Esophagus squamous epithelium (tissue), 5 donors: Measurements from ENCODE around the gene TESPA1. TPM values are rescaled to one million over a fixed set of nuclear protein-coding genes. Genes with fewer than 3 reads are reported as not detected.

Source experiments
- DNase-seq: peaks from one replicate; lab custom pipeline; 2025; lab: John Stamatoyannopoulos, UW
- H3K27ac ChIP-seq, 4 donors: fragments of 200-600 bp; sonication (generic); one replicate each; pipeline ENCODE4 v1.5.1; 2016 to 2019; ENCODE audit warnings: mild to moderate bottlenecking in 1 of 4
- H3K27me3 ChIP-seq, 4 donors: fragments of 200-600 bp; sonication (generic); 1 replicate in 3 of 4; 2 replicates in 1 of 4; pipeline versions ENCODE4 v1.5.1 to v1.6.0; 2017 to 2021; ENCODE audit warnings: antibody characterized with exemption in 1 of 4
- H3K36me3 ChIP-seq, 3 donors: fragments of 200-600 bp; sonication (generic); one replicate each; pipeline ENCODE4 v1.5.1; 2016 to 2019
- H3K4me1 ChIP-seq, 3 donors: fragments of 200-600 bp; sonication (generic); one replicate each; pipeline ENCODE4 v1.5.1; 2017 to 2019
- H3K4me3 ChIP-seq, 4 donors: fragments of 200-600 bp; sonication (generic); 1 replicate in 3 of 4; 2 replicates in 1 of 4; pipeline ENCODE4 v1.5.1; 2016 to 2019; ENCODE audit warnings: mild to moderate bottlenecking in 2 of 4, moderate library complexity in 1 of 4
- H3K9me3 ChIP-seq, 3 donors: fragments of 200-600 bp; sonication (generic); one replicate each; pipeline ENCODE4 v1.5.1; 2016 to 2019
- CTCF ChIP-seq, 6 experiments: fragments of 450-650 bp in 4 of 6; fragments of 200-600 bp in 2 of 6; sonication (generic) in 2 of 6; IDR thresholded peaks; one replicate each; pipeline ENCODE4 v1.5.1; 2016 to 2019; ENCODE audit warnings: antibody characterized with exemption in 6 of 6, mild to moderate bottlenecking in 4 of 6, moderate library complexity in 4 of 6
- POLR2A ChIP-seq, 4 donors: fragments of 450-650 bp; IDR thresholded peaks; one replicate each; pipeline ENCODE4 v1.6.1; 2017; ENCODE audit warnings: antibody characterized with exemption in 4 of 4, mild to moderate bottlenecking in 4 of 4, moderate library complexity in 3 of 4
- WGBS, 2 donors: methylation state at CpG; one replicate each; pipeline ENCODE4 v1.1.5; 2018; 5-methylcytosine and 5-hydroxymethylcytosine counted together
- intact Hi-C: fragments of 100-400 bp; cut with DNase I; formaldehyde crosslinking; loops from one replicate; pipeline ENCODE4 v1.15.0; 2022
- total RNA-seq, 4 donors: library from RNA; depleted of rRNA; stranded (reverse); fragments of >200 nt; gene quantifications; one replicate each; pipeline ENCODE4 v1.1.0, GENCODE V29; 2016
- donor health status: DM: yes; HTN: yes; CAD: no.

Gene TESPA1
- total RNA-seq, 4 donors from 2014 or later = 0.31 to 6.7 (median 2.0) TPM; not detected in 1

GRCh38 chr12:55001198-55001868, 16.8 kb upstream of the TESPA1 start:
- WGBS, 2 donors = 38 to 63% methylated on average over 4 of the region's 4 CpGs
- H3K9me3 ChIP-seq = no peaks in the 10 kb centered on the region

GRCh38 chr12:54998958-54999510, 14.5 kb upstream of the TESPA1 start:
- no peak for TF ChIP-seq POLR2A (IDR thresholded peaks at IDR 0.05)
- no peak for TF ChIP-seq CTCF (IDR thresholded peaks at IDR 0.05)
- no peaks in the 10 kb centered on the region for H3K4me1 ChIP-seq
- H3K9me3 ChIP-seq = no peaks in the 10 kb centered on the region
- WGBS, 2 donors = 58 to 67% methylated on average over 5 of the region's 5 CpGs
- DNase-seq = no peak
- H3K36me3 ChIP-seq = no peaks in the 10 kb centered on the region
- H3K4me3 ChIP-seq = no peak overlapping the region
- intact Hi-C loops = no loop called here
- no peaks in the 10 kb centered on the region for H3K27me3 ChIP-seq
- no peak overlapping the region for H3K27ac ChIP-seq

More at GRCh38 chr12:55001198-55001868, 16.8 kb upstream of the TESPA1 start:
- H3K4me3 ChIP-seq = no peak overlapping the region
- no peaks in the 10 kb centered on the region for H3K27me3 ChIP-seq
- TF ChIP-seq POLR2A (IDR thresholded peaks at IDR 0.05) = no peak
- TF ChIP-seq CTCF (IDR thresholded peaks at IDR 0.05) = no peak
- no peaks in the 10 kb centered on the region for H3K4me1 ChIP-seq
- H3K27ac ChIP-seq = no peak overlapping the region
- intact Hi-C loops = no loop called here
- no peaks in the 10 kb centered on the region for H3K36me3 ChIP-seq
- DNase-seq = no peak

- Histone ChIP-seq H3K27me3 (no peaks in the 10 kb centered on the region), H3K4me1 (no peaks in the 10 kb centered on the region), H3K9me3 (no peaks in the 10 kb centered on the region), H3K36me3 (no peaks in the 10 kb centered on the region), H3K4me3 (no peak overlapping the region), H3K27ac (no peak overlapping the region)
- no peak for DNase-seq
- intact Hi-C loops = no loop called here
- no peak for TF ChIP-seq POLR2A (IDR thresholded peaks at IDR 0.05)
- WGBS, 2 donors = 55 to 56% methylated on average over 4 of the region's 4 CpGs
Observed at GRCh38 chr12:54997929-54998522, 13.5 kb upstream of the TESPA1 start.

- Histone ChIP-seq H3K4me1 (no peaks in the 10 kb centered on the region), H3K36me3 (no peaks in the 10 kb centered on the region), H3K4me3 (no peak overlapping the region), H3K27me3 (no peaks in the 10 kb centered on the region), H3K9me3 (no peaks in the 10 kb centered on the region), H3K27ac (no peak overlapping the region)
- no peak for DNase-seq
- WGBS, 2 donors = 38 to 42% methylated on average over 3 to 5 of the region's 5 CpGs
- intact Hi-C loops = no loop called here
- no peak for TF ChIP-seq POLR2A (IDR thresholded peaks at IDR 0.05)
- TF ChIP-seq CTCF (IDR thresholded peaks at IDR 0.05) = no peak
Observed at GRCh38 chr12:54996205-54996604, 11.6 kb upstream of the TESPA1 start.

- Histone ChIP-seq H3K27ac (no peak overlapping the region), H3K4me1 (peaks cover 0 to 6% (median 0%) of the 10 kb centered on the region in 3 donors), H3K9me3 (no peaks in the 10 kb centered on the region), H3K4me3 (no peak overlapping the region), H3K36me3 (no peaks in the 10 kb centered on the region), H3K27me3 (no peaks in the 10 kb centered on the region)
- TF ChIP-seq POLR2A (IDR thresholded peaks at IDR 0.05) = no peak
- peak; percentile 76 to 86 (median 84) for TF ChIP-seq CTCF (IDR thresholded peaks at IDR 0.05)
- WGBS, 2 donors = 20 to 22% methylated on average over 12 of the region's 12 CpGs
- no peak for DNase-seq
- intact Hi-C loops = loop anchor here (5.0 kb wide), 1 partner anchor 79 kb away; no protein-coding TSS in a partner anchor
Observed at GRCh38 chr12:54993181-54993835, 8.7 kb upstream of the TESPA1 start.
